HepG2 (cell line): ENCODE data around the gene DAZAP1. TPM values are rescaled to one million over a fixed set of nuclear protein-coding genes. Genes with fewer than 3 reads are reported as not detected.

Experiments
- ATAC-seq: fragments of 200-7000 bp; cut with Tn5 transposase; 3 replicates; pipeline ENCODE4 v1.9.1; 2020; ENCODE audit warnings: mild to moderate bottlenecking, moderate library complexity
- BruUV-seq: library from RNA; stranded (reverse); fragments of 400-500 nt; replicated peaks from 2 replicates; lab custom pipeline; 2021; lab: Mats Ljungman, UMichigan
- CTCF ChIA-PET: fragments of 300-600 bp; formaldehyde crosslinking; extraction: SDS; loops from one replicate; lab custom pipeline; 2021; ENCODE audit warnings: low total read pairs, inconsistent platforms, low intra/inter-chr PET ratio; lab: Yijun Ruan, JAX
- POLR2A ChIA-PET: fragments of 350-600 bp; sonication (Branson Sonifier 250); formaldehyde crosslinking; loops from one replicate; lab custom pipeline; 2020; ENCODE audit warnings: antibody characterized with exemption, inconsistent platforms; lab: Yijun Ruan, JAX
- DNase-seq: peaks from one replicate; pipeline ENCODE4 v3.0.0-alpha.2; 2015; ENCODE audit warnings: low spot score
- FAIRE-seq: peaks from 3 replicates; lab custom pipeline; 2011; peaks lifted over from hg19 to GRCh38; lab: Jason Lieb, UNC
- H2AFZ ChIP-seq: one replicate; pipeline ENCODE4 v1.6.1; 2011; ENCODE audit warnings: low read length, inconsistent platforms
- H3K27ac ChIP-seq: fragments of 300-600 bp; 3 replicates; pipeline ENCODE4 v1.8.0; 2011; ENCODE audit warnings: mixed run types, mild to moderate bottlenecking, mixed read lengths, low read length, inconsistent platforms; ENCODE audit not compliant: insufficient read depth; ENCODE audit errors: extremely low read length
- H3K27me3 ChIP-seq, 2 experiments: fragments of 200-600 bp in 1 of 2; 2 replicates in 1 of 2; 3 replicates in 1 of 2; pipeline versions ENCODE4 v1.6.0 to v1.8.0; 2011; ENCODE audit warnings: low read length in 2 of 2, mild to moderate bottlenecking in 2 of 2, moderate library complexity in 2 of 2, inconsistent platforms in 1 of 2; ENCODE audit not compliant: insufficient read depth in 2 of 2, control insufficient read depth in 1 of 2
- H3K36me3 ChIP-seq, 2 experiments: fragments of 200-600 bp in 1 of 2; replicated peaks in 1 of 2; 2 replicates in 1 of 2; 3 replicates in 1 of 2; pipeline versions ENCODE4 v1.5.1 to v1.8.0; 2011; ENCODE audit warnings: low read length in 2 of 2, inconsistent platforms in 1 of 2; ENCODE audit not compliant: insufficient read depth in 2 of 2, control insufficient read depth in 1 of 2
- H3K4me1 ChIP-seq: 2 replicates; pipeline ENCODE4 v1.5.1; 2012; ENCODE audit warnings: low read length, inconsistent platforms; ENCODE audit not compliant: insufficient read depth
- H3K4me2 ChIP-seq: 2 replicates; pipeline ENCODE4 v1.6.0; 2011; ENCODE audit warnings: low read depth, low read length, inconsistent platforms
- H3K4me3 ChIP-seq, 3 experiments: fragments of 200-600 bp in 1 of 3; sonication (generic), shearing (Covaris generic) in 1 of 3; replicated peaks in 1 of 3; 2 replicates each; pipeline ENCODE4 v1.5.1; 2011 to 2016; ENCODE audit warnings: low read length in 3 of 3, inconsistent platforms in 2 of 3, low read depth in 2 of 3, mild to moderate bottlenecking in 2 of 3, control low read depth in 1 of 3, mixed read lengths in 1 of 3; ENCODE audit not compliant: insufficient read depth in 1 of 3
- H3K79me2 ChIP-seq: one replicate; pipeline ENCODE4 v1.6.1; 2011; ENCODE audit warnings: low read length, inconsistent platforms; ENCODE audit not compliant: insufficient read depth
- H3K9ac ChIP-seq: 2 replicates; pipeline ENCODE4 v1.6.0; 2011; ENCODE audit warnings: mild to moderate bottlenecking, low read depth, low read length, inconsistent platforms; ENCODE audit not compliant: insufficient read depth
- H3K9me3 ChIP-seq: 2 replicates; pipeline ENCODE4 v1.5.1; 2012; ENCODE audit warnings: mild to moderate bottlenecking, low read length
- H4K20me1 ChIP-seq: 2 replicates; pipeline ENCODE4 v1.6.0; 2011; ENCODE audit warnings: inconsistent platforms, mild to moderate bottlenecking, low read length, moderate library complexity; ENCODE audit not compliant: insufficient read depth
- AGO2 ChIP-seq: fragments of 200-400 bp; formaldehyde crosslinking; optimal IDR thresholded peaks from 2 replicates; pipeline ENCODE3; 2017; ENCODE audit warnings: mild to moderate bottlenecking, low read depth, low read length, moderate library complexity
- STAG1 ChIP-seq: sonication (generic); formaldehyde crosslinking; IDR thresholded peaks from 2 replicates; pipeline ENCODE4 v1.4.0; 2020; ENCODE audit warnings: missing genetic modification reagents
- TAF15 ChIP-seq: fragments of 200-400 bp; formaldehyde crosslinking; IDR thresholded peaks from one replicate; pipeline ENCODE4 v1.6.1; 2018; ENCODE audit warnings: mild to moderate bottlenecking, low read depth, low read length; ENCODE audit not compliant: poor library complexity, severe bottlenecking
- ZBTB38 ChIP-seq: sonication (generic); formaldehyde crosslinking; IDR thresholded peaks from 2 replicates; pipeline ENCODE4 v1.5.1; 2020; ENCODE audit warnings: mild to moderate bottlenecking, missing genetic modification reagents
- WGBS: methylation state at CpG from one replicate; pipeline ENCODE4 v1.1.6; 2017; ENCODE audit warnings: low lambda C conversion rate; 5-methylcytosine and 5-hydroxymethylcytosine counted together
- in situ Hi-C: cut with HindIII; loops from 2 replicates; pipeline ENCODE4 v1.10.0; 2017; ENCODE audit warnings: low pct_unique_long_range_greater_than_20kb; ENCODE audit not compliant: extremely low pct_ligation_motif_present
- intact Hi-C: fragments of 100-400 bp; cut with micrococcal nuclease; formaldehyde crosslinking; loops from one replicate; pipeline ENCODE4 v1.10.0; 2022; ENCODE audit not compliant: unreplicated experiment
- polyA plus RNA-seq, 8 experiments: library from polyadenylated mRNA; depleted of rRNA in 3 of 8; stranded (reverse) in 7 of 8; unstranded in 1 of 8; fragments of >200 nt; fragmentation: Illumina TruSeq in 4 of 8; extraction: Trizol in 4 of 8; gene quantifications; 2 replicates each; pipeline versions ENCODE4 v1.2.1 to v1.2.3, GENCODE V29; 2011 to 2016; ENCODE audit warnings: low read depth in 4 of 8, missing spikeins in 1 of 8, mixed read lengths in 1 of 8; ENCODE audit not compliant: insufficient read depth in 1 of 8
- total RNA-seq, 5 experiments: library from RNA; depleted of rRNA; stranded (reverse); fragments of >200 nt; fragmentation: Illumina TruSeq; extraction: Trizol; gene quantifications; 2 replicates each; pipeline ENCODE4 v1.2.3, GENCODE V29; 2016; ENCODE audit warnings: low read depth in 1 of 5
- TF ChIP-seq, protein P1 (sequence below): sonication (generic); formaldehyde crosslinking; IDR thresholded peaks from 2 replicates; pipeline ENCODE4 v1.5.1; 2020; ENCODE audit warnings: mild to moderate bottlenecking, missing genetic modification reagents, moderate library complexity

Gene DAZAP1
- total and polyA plus RNA-seq, 2 of the 13 experiments (the other 11 are each of a cell fraction or from before 2014, with no cell fraction given) = 63.3 to 79.2 TPM

DNA sequence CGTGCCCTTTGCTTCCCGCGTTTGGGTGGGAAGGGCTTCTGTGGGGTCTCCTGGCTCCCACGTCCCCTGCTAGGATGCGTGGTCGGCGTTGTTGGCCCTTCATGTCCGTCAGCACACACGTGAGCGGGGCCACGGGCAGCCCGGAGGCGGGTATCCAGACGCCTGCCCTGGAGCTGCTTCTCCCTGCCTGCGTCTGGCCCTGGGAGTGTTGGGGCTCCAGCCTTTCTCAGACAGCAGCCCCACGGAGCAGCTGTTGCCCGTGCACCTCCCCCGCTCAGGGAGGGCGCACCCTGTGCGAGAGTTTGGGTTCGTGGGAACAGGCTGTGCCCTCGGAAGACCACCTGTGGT lies 14.5 kb downstream of the DAZAP1 start:
- H3K27me3 ChIP-seq = no peaks in the 10 kb centered on the region
- no TSS peak for BruUV-seq
- POLR2A ChIA-PET = interaction anchor here (2.5 kb wide), 1 partner anchor 8 kb away, joined by 6 read pairs; no protein-coding TSS in a partner anchor
- peaks cover 33% of the 10 kb centered on the region for H4K20me1 ChIP-seq
- H2AFZ ChIP-seq = no peak overlapping the region
- no peak overlapping the region for H3K4me3 ChIP-seq
- H3K9ac ChIP-seq = no peak overlapping the region; the same call in 1 of the 2 replicates
- TF ChIP-seq AGO2 (peak; percentile 58), ZBTB38 (CRISPR knock-in tag) (peak; percentile 44; the same call in 1 of the 2 replicates), TAF15 (peak; percentile 24), STAG1 (CRISPR knock-in tag) (no peak)
- TF ChIP-seq, protein P1, sequence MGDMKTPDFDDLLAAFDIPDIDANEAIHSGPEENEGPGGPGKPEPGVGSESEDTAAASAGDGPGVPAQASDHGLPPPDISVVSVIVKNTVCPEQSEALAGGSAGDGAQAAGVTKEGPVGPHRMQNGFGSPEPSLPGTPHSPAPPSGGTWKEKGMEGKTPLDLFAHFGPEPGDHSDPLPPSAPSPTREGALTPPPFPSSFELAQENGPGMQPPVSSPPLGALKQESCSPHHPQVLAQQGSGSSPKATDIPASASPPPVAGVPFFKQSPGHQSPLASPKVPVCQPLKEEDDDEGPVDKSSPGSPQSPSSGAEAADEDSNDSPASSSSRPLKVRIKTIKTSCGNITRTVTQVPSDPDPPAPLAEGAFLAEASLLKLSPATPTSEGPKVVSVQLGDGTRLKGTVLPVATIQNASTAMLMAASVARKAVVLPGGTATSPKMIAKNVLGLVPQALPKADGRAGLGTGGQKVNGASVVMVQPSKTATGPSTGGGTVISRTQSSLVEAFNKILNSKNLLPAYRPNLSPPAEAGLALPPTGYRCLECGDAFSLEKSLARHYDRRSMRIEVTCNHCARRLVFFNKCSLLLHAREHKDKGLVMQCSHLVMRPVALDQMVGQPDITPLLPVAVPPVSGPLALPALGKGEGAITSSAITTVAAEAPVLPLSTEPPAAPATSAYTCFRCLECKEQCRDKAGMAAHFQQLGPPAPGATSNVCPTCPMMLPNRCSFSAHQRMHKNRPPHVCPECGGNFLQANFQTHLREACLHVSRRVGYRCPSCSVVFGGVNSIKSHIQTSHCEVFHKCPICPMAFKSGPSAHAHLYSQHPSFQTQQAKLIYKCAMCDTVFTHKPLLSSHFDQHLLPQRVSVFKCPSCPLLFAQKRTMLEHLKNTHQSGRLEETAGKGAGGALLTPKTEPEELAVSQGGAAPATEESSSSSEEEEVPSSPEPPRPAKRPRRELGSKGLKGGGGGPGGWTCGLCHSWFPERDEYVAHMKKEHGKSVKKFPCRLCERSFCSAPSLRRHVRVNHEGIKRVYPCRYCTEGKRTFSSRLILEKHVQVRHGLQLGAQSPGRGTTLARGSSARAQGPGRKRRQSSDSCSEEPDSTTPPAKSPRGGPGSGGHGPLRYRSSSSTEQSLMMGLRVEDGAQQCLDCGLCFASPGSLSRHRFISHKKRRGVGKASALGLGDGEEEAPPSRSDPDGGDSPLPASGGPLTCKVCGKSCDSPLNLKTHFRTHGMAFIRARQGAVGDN (CRISPR knock-in tag) = 0 out of 2 replicates have a peak, but pooled peaks have one; percentile 17
- peaks cover 59% of the 10 kb centered on the region for H3K79me2 ChIP-seq
- H3K9me3 ChIP-seq = no peaks in the 10 kb centered on the region
- H3K4me1 ChIP-seq = peaks cover 55% of the 10 kb centered on the region
- in situ Hi-C loops (no loop called here), intact Hi-C loops (no loop called here)
- FAIRE-seq = no peak
- H3K27ac ChIP-seq = peak overlapping the region; percentile 27
- H3K36me3 ChIP-seq = peaks cover 32 to 78% of the 10 kb centered on the region in 2 experiments
- H3K4me2 ChIP-seq = no peak overlapping the region
- CTCF ChIA-PET = no interaction called here
- WGBS = no CpG with 5 or more reads among the region's 22 CpGs
- no peak for DNase-seq
- no peak for ATAC-seq
